OCI-LY3 (cell line): ENCODE data around the gene OTUD3.

Experiments used
- CTCF ChIP-seq: fragments of 200-600, 300-600 bp; sonication (generic); IDR thresholded peaks from 2 replicates; pipeline ENCODE4 v1.5.1; 2014; ENCODE audit warnings: antibody characterized with exemption, low read length, low read depth
- EZH2phosphoT487 ChIP-seq: fragments of 200-600 bp; shearing (Covaris generic); IDR thresholded peaks from 2 replicates; pipeline ENCODE4 v1.6.1; 2018; ENCODE audit warnings: antibody characterized with exemption, mixed run types, low read depth

GRCh38 chr1:19921310-19921709, 39.1 kb downstream of the OTUD3 start:
- no peak for TF ChIP-seq CTCF
- TF ChIP-seq EZH2phosphoT487: no peak
